HG02870 (cell line): ENCODE results near the gene KRT32.

Experiments used
- ATAC-seq: cut with Tn5 transposase; IDR thresholded peaks from one replicate; pipeline ENCODE4 v1.9.1; 2021; ENCODE audit warnings: mild to moderate bottlenecking, moderate library complexity; ENCODE audit not compliant: unreplicated experiment

Gene KRT32

GRCh38 chr17:41494524-41494923 lies 27.3 kb upstream of the KRT32 start:
- no peak for ATAC-seq

- ATAC-seq = no peak
Measured at GRCh38 chr17:41492771-41493170, 25.6 kb upstream of the KRT32 start.

GRCh38 chr17:41492351-41492750 lies 25.2 kb upstream of the KRT32 start:
- ATAC-seq = no peak

- no peak for ATAC-seq
Measured at GRCh38 chr17:41491476-41491875, 24.3 kb upstream of the KRT32 start.

- ATAC-seq = no peak
Measured at GRCh38 chr17:41490000-41490990, 23.1 kb upstream of the KRT32 start.

- no peak for ATAC-seq
Measured at GRCh38 chr17:41489531-41489930, 22.3 kb upstream of the KRT32 start, which contains the start of gene KRT36. Gene KRT36, minus strand, starts transcription at chr17:41489910. Its CDS starts 46 bp downstream, at chr17:41489864.

GRCh38 chr17:41486809-41487530 lies 19.8 kb upstream of the KRT32 start:
- no peak for ATAC-seq

GRCh38 chr17:41486316-41486715 lies 19.1 kb upstream of the KRT32 start:
- ATAC-seq = no peak

- no peak for ATAC-seq
Measured at GRCh38 chr17:41484920-41485904, 18.0 kb upstream of the KRT32 start.

- no peak for ATAC-seq
Measured at GRCh38 chr17:41483991-41484826, 17.0 kb upstream of the KRT32 start.

- no peak for ATAC-seq
Measured at GRCh38 chr17:41483531-41483930, 16.3 kb upstream of the KRT32 start.

- ATAC-seq = no peak
Measured at GRCh38 chr17:41481036-41481435, 13.8 kb upstream of the KRT32 start, which contains the start of gene KRT35. Gene KRT35, minus strand, starts transcription at chr17:41481151. Its CDS starts 54 bp downstream, at chr17:41481097.

- no peak for ATAC-seq
Measured at GRCh38 chr17:41480581-41480980, 13.4 kb upstream of the KRT32 start.

- no peak for ATAC-seq
Measured at GRCh38 chr17:41480136-41480535, 12.9 kb upstream of the KRT32 start.

GRCh38 chr17:41478237-41478636 lies 11.1 kb upstream of the KRT32 start:
- no peak for ATAC-seq

GRCh38 chr17:41476866-41477815 lies 10.0 kb upstream of the KRT32 start:
- ATAC-seq = no peak

GRCh38 chr17:41475421-41475820 lies 8.2 kb upstream of the KRT32 start:
- no peak for ATAC-seq

GRCh38 chr17:41474863-41475262 lies 7.7 kb upstream of the KRT32 start:
- no peak for ATAC-seq
